Measurements from ENCODE around the gene LBHD2.

Gene LBHD2

DNA sequence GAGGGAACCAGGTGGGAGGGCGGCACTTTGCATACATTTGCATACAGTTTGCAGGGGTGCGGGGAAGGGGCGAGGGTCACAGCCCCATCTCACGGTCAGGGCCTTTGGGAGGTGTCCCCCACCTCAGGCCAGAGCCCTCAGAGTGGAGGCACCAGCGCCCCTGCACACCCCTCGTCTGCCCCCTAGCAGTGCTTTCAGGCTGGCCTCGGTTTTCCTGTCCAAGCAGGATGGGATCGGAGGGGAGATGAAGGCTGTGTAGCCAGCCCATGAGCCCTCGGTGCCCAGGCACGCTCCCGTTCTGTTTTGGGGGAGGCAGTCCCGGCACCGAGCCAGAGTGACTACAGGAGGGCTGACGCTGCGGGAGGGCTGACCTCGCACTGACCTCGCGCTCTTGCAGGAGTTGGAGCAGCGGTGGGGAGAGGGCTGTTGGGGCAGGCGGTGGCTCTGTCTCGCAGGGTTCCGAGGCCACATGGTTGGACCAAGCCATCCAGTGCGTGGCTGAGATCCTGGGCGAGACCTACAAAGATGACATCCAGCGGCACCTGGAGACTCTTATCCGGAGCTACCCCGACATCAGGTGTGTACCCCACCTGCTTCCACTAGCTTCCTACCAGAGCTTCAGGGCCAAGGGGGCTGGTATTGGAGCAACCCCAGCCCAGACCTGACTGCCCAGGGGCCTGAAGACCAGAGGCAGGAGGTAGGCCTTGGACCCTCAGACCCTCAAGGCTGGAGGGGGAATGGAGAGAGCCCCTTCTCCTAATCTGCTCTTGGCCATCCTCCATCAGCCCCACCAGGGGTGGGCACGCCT lies 24.1 kb downstream of the LBHD2 start:
- H3K9me3 ChIP-seq (ENCODE audit: severe bottlenecking) = no peaks in the 10 kb centered on the region
- DNase-seq (ENCODE audit: low spot score) (no peak), ATAC-seq (ENCODE audit: low read depth) (no peak)
- H3K4me3 ChIP-seq (ENCODE audit: severe bottlenecking) = no peak overlapping the region
- H3K27me3 ChIP-seq (ENCODE audit: insufficient read depth, poor library complexity, severe bottlenecking) = peaks cover 16% of the 10 kb centered on the region
- H3K27ac ChIP-seq (ENCODE audit: poor library complexity, severe bottlenecking) = peak overlapping the region; percentile 29
- no peaks in the 10 kb centered on the region for H3K36me3 ChIP-seq (ENCODE audit: low read depth)
- TF ChIP-seq, protein P1, sequence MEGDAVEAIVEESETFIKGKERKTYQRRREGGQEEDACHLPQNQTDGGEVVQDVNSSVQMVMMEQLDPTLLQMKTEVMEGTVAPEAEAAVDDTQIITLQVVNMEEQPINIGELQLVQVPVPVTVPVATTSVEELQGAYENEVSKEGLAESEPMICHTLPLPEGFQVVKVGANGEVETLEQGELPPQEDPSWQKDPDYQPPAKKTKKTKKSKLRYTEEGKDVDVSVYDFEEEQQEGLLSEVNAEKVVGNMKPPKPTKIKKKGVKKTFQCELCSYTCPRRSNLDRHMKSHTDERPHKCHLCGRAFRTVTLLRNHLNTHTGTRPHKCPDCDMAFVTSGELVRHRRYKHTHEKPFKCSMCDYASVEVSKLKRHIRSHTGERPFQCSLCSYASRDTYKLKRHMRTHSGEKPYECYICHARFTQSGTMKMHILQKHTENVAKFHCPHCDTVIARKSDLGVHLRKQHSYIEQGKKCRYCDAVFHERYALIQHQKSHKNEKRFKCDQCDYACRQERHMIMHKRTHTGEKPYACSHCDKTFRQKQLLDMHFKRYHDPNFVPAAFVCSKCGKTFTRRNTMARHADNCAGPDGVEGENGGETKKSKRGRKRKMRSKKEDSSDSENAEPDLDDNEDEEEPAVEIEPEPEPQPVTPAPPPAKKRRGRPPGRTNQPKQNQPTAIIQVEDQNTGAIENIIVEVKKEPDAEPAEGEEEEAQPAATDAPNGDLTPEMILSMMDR (IDR thresholded peaks at IDR 0.05; ENCODE audit: poor library complexity, severe bottlenecking) = no peak
- H3K4me1 ChIP-seq (ENCODE audit: insufficient read depth, poor library complexity, severe bottlenecking) = peaks cover 24% of the 10 kb centered on the region

DNA sequence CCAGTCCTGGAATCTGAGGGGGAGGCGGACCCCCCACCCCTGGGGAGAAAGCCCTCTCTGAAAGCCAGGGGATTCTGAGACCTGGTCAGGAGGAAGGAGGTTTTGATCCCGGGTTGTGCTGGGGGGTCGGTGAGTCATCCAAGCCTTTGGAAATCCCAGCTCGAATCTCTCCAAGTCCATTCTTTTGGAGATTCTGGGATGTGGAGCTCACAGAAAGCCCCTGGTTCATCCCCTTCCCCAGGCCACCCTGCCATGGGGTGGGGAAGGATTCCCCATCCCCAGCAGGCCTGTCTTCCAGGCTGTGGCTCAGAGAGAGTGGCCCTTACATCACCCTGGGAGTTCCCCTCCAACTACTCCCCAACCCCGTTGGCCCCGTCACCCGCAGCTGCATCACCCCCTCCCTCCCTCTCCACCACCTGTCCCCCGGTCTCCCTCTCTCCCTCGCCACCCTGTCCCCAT lies 24.8 kb downstream of the LBHD2 start:
- Histone ChIP-seq H3K4me3 (ENCODE audit: severe bottlenecking) (no peak overlapping the region), H3K36me3 (ENCODE audit: low read depth) (no peaks in the 10 kb centered on the region), H3K9me3 (ENCODE audit: severe bottlenecking) (no peaks in the 10 kb centered on the region), H3K27me3 (ENCODE audit: insufficient read depth, poor library complexity, severe bottlenecking) (peaks cover 10% of the 10 kb centered on the region), H3K4me1 (ENCODE audit: insufficient read depth, poor library complexity, severe bottlenecking) (peaks cover 24% of the 10 kb centered on the region), H3K27ac (ENCODE audit: poor library complexity, severe bottlenecking) (peak overlapping the region; percentile 29)
- TF ChIP-seq, protein P1 (IDR thresholded peaks at IDR 0.05; ENCODE audit: poor library complexity, severe bottlenecking) = no peak
- ATAC-seq (ENCODE audit: low read depth) (peak; percentile 8; the same call in 1 of the 3 replicates), DNase-seq (ENCODE audit: low spot score) (no peak)

DNA sequence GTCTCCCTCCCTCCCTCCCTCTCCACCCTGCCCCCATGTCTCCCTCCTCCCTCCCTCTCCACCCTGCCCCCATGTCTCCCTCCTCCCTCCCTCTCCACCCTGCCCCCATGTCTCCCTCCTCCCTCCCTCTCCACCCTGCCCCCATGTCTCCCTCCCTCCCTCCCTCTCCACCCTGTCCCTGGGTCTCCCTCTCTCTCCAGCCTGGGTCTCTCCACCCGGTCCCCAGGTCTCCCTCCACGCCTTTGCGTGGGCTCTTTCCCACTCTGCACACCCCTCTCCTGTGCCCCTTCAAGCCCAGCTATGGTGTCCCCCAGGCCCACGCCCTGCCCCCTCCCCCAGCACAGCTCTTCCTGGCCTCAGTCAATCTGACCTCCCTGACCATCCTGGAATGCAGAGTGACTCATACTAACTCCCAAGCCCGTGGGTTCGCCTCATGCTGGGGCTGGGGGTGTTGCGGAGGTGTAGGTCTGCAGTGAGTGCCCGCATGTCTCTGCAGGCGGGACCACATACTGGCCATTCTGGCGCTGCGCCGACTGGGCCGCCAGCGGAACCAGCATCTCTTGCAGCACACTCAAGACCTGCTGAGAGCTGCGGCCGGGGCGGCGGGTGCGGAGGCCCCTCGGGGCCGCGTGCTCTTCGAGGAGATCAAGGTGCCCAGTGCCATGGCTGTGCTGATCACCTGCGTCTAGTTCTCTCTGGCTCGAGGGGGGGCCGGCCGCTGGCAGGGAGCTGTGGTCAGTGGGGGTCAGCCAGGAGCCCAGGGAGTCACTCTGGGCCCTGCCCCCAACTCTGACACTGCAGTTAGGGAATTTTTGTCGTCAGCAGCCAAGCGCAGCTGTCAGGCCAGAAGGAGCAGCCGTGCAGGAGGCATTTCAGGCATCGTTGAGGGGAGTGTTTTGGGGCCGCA lies 25.8 kb downstream of the LBHD2 start:
- H3K9me3 ChIP-seq (ENCODE audit: severe bottlenecking) = no peaks in the 10 kb centered on the region
- peak overlapping the region; percentile 46 for H3K27ac ChIP-seq (ENCODE audit: poor library complexity, severe bottlenecking)
- TF ChIP-seq, protein P1 (IDR thresholded peaks at IDR 0.05; ENCODE audit: poor library complexity, severe bottlenecking) = no peak
- H3K27me3 ChIP-seq (ENCODE audit: insufficient read depth, poor library complexity, severe bottlenecking) = no peaks in the 10 kb centered on the region
- no peaks in the 10 kb centered on the region for H3K36me3 ChIP-seq (ENCODE audit: low read depth)
- DNase-seq (ENCODE audit: low spot score) = no peak
- peaks cover 24% of the 10 kb centered on the region for H3K4me1 ChIP-seq (ENCODE audit: insufficient read depth, poor library complexity, severe bottlenecking)
- H3K4me3 ChIP-seq (ENCODE audit: severe bottlenecking) = no peak overlapping the region
- ATAC-seq (ENCODE audit: low read depth) = peak; percentile 54

DNA sequence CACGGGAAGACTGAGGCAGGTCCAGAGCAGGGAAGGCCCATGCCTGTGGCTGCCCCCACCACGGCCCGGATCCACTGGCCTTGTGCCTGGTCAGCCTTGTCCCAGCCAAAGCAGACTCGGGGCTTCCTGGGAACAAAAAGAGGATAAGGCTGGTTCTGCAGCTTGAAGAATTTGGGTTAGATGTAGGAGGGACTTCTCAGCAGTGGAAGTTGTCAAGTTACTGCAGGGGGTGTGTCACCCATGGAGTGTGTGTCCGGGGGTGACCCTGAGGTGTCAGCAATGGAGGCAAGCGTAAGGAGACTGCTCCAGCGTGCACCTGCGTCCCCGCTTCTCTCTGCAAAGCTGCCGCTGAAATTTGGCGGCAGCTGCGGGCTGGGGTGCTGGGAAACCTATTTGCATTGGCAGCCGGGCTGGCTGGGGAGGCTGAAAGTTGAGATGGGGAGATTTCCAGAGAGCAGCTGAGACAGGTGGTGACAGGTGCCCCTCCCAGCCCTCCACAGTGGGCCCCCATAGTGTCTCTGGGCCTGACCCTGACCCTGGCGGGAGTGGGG lies 26.7 kb downstream of the LBHD2 start:
- ATAC-seq (ENCODE audit: low read depth) = no peak
- Histone ChIP-seq H3K27ac (ENCODE audit: poor library complexity, severe bottlenecking) (peak overlapping the region; percentile 46), H3K27me3 (ENCODE audit: insufficient read depth, poor library complexity, severe bottlenecking) (no peaks in the 10 kb centered on the region), H3K4me3 (ENCODE audit: severe bottlenecking) (no peak overlapping the region), H3K9me3 (ENCODE audit: severe bottlenecking) (no peaks in the 10 kb centered on the region), H3K4me1 (ENCODE audit: insufficient read depth, poor library complexity, severe bottlenecking) (peaks cover 24% of the 10 kb centered on the region), H3K36me3 (ENCODE audit: low read depth) (no peaks in the 10 kb centered on the region)
- TF ChIP-seq, protein P1 (IDR thresholded peaks at IDR 0.05; ENCODE audit: poor library complexity, severe bottlenecking) = no peak
- DNase-seq (ENCODE audit: low spot score) = no peak

Measured in RWPE2 (cell line).